Smooth muscle cell (in vitro differentiated cells): ENCODE data around the gene KCNIP4. TPM values are rescaled to one million over a fixed set of nuclear protein-coding genes. Genes with fewer than 3 reads are reported as not detected.

Experiments
- DNase-seq: peaks from one replicate; lab custom pipeline; 2025; ENCODE audit not compliant: unreplicated experiment; lab: John Stamatoyannopoulos, UW
- H2AFZ ChIP-seq: fragments of 200-600 bp; sonication (generic); 2 replicates; pipeline ENCODE4 v1.6.0; 2016; ENCODE audit warnings: antibody characterized with exemption, low read depth, mild to moderate bottlenecking
- H3F3A ChIP-seq: fragments of 200-600 bp; sonication (generic); 2 replicates; pipeline ENCODE4 v1.6.0; 2017; ENCODE audit warnings: antibody characterized with exemption, low read depth
- H3K27ac ChIP-seq: fragments of 200-600 bp; sonication (generic); 2 replicates; pipeline ENCODE4 v1.5.1; 2016; ENCODE audit warnings: low read depth, mild to moderate bottlenecking
- H3K27me3 ChIP-seq: fragments of 200-600 bp; sonication (generic); 2 replicates; pipeline ENCODE4 v1.6.1; 2016; ENCODE audit warnings: low read depth, mild to moderate bottlenecking
- H3K36me3 ChIP-seq: fragments of 200-600 bp; sonication (generic); 2 replicates; pipeline ENCODE4 v1.5.1; 2016; ENCODE audit warnings: low read depth
- H3K4me1 ChIP-seq: fragments of 200-600 bp; sonication (generic); 2 replicates; pipeline ENCODE4 v1.5.1; 2016; ENCODE audit warnings: low read depth
- H3K4me2 ChIP-seq: fragments of 200-600 bp; sonication (generic); 2 replicates; pipeline ENCODE4 v1.6.0; 2016; ENCODE audit warnings: mild to moderate bottlenecking
- H3K4me3 ChIP-seq: fragments of 200-600 bp; sonication (generic); 2 replicates; pipeline ENCODE4 v1.5.1; 2016; ENCODE audit warnings: mild to moderate bottlenecking
- H3K79me2 ChIP-seq: fragments of 200-600 bp; sonication (generic); 2 replicates; pipeline ENCODE4 v1.6.0; 2016; ENCODE audit warnings: low read depth, mild to moderate bottlenecking
- H3K9ac ChIP-seq: fragments of 200-600 bp; sonication (generic); 2 replicates; pipeline ENCODE4 v1.6.0; 2016; ENCODE audit warnings: low read depth
- H3K9me3 ChIP-seq: fragments of 200-600 bp; sonication (generic); replicated peaks from 2 replicates; pipeline ENCODE4 v1.5.1; 2016; ENCODE audit warnings: low read depth
- H4K20me1 ChIP-seq: fragments of 200-600 bp; sonication (generic); 2 replicates; pipeline ENCODE4 v1.6.0; 2016; ENCODE audit warnings: low read depth
- CTCF ChIP-seq: fragments of 200-600 bp; sonication (generic); IDR thresholded peaks from 2 replicates; pipeline ENCODE4 v1.5.1; 2017; ENCODE audit warnings: borderline replicate concordance, mild to moderate bottlenecking, antibody characterized with exemption; ENCODE audit not compliant: insufficient read depth, poor library complexity, severe bottlenecking
- WGBS: methylation state at CpG from one replicate; pipeline ENCODE4 v1.1.7; 2016; ENCODE audit warnings: low lambda C conversion rate; 5-methylcytosine and 5-hydroxymethylcytosine counted together
- polyA plus RNA-seq: library from polyadenylated mRNA; unstranded; fragments of >200 nt; fragmentation: Nextera tagmentation; extraction: Ambion mirVana; gene quantifications from 2 replicates; pipeline ENCODE4 v1.2.1, GENCODE V29; 2016
- total RNA-seq: library from RNA; depleted of rRNA; stranded (reverse); fragments of >200 nt; gene quantifications from 2 replicates; pipeline ENCODE4 v1.2.3, GENCODE V29; 2014

Gene KCNIP4
- total and polyA plus RNA-seq, 2 experiments from 2014 or later: 0.07 TPM; not detected in 1

- H3K9ac ChIP-seq: no peak overlapping the region
- no peaks in the 10 kb centered on the region for H3K9me3 ChIP-seq
- no peak for TF ChIP-seq CTCF
- no peaks in the 10 kb centered on the region for H4K20me1 ChIP-seq
- no peak for DNase-seq
- H3K4me1 ChIP-seq: no peaks in the 10 kb centered on the region
- H3K36me3 ChIP-seq: no peaks in the 10 kb centered on the region
- H3K4me3 ChIP-seq: no peak overlapping the region
- 92% methylated on average over 2 of the region's 2 CpGs for WGBS
- H2AFZ ChIP-seq: no peak overlapping the region
- H3K4me2 ChIP-seq: no peak overlapping the region
- H3F3A ChIP-seq: no peaks in the 10 kb centered on the region
- H3K27ac ChIP-seq: no peak overlapping the region
- H3K79me2 ChIP-seq: no peaks in the 10 kb centered on the region
- no peaks in the 10 kb centered on the region for H3K27me3 ChIP-seq
Observed at GRCh38 chr4:21242163-21242562, 706.4 kb downstream of the KCNIP4 start.

GRCh38 chr4:21226637-21227538 lies 721.7 kb downstream of the KCNIP4 start:
- H3K79me2 ChIP-seq: no peaks in the 10 kb centered on the region
- H3K4me3 ChIP-seq: no peak overlapping the region
- no peak for DNase-seq
- TF ChIP-seq CTCF: no peak
- H2AFZ ChIP-seq: no peak overlapping the region
- no peaks in the 10 kb centered on the region for H4K20me1 ChIP-seq
- no peak overlapping the region for H3K4me2 ChIP-seq
- 82% methylated on average over 2 of the region's 2 CpGs for WGBS
- no peaks in the 10 kb centered on the region for H3F3A ChIP-seq
- H3K36me3 ChIP-seq: no peaks in the 10 kb centered on the region
- no peak overlapping the region for H3K27ac ChIP-seq
- no peak overlapping the region for H3K9ac ChIP-seq
- H3K27me3 ChIP-seq: no peaks in the 10 kb centered on the region
- no peaks in the 10 kb centered on the region for H3K9me3 ChIP-seq
- no peaks in the 10 kb centered on the region for H3K4me1 ChIP-seq

GRCh38 chr4:21211846-21212245 lies 736.7 kb downstream of the KCNIP4 start:
- H2AFZ ChIP-seq: no peak overlapping the region
- H3K36me3 ChIP-seq: no peaks in the 10 kb centered on the region
- no peak overlapping the region for H3K27ac ChIP-seq
- no peak overlapping the region for H3K4me2 ChIP-seq
- no peak for DNase-seq
- no peaks in the 10 kb centered on the region for H3K9me3 ChIP-seq
- H3F3A ChIP-seq: no peaks in the 10 kb centered on the region
- no peak for TF ChIP-seq CTCF
- H3K4me1 ChIP-seq: no peaks in the 10 kb centered on the region
- no peaks in the 10 kb centered on the region for H3K79me2 ChIP-seq
- no peak overlapping the region for H3K9ac ChIP-seq
- H3K27me3 ChIP-seq: no peaks in the 10 kb centered on the region
- H3K4me3 ChIP-seq: no peak overlapping the region
- no peaks in the 10 kb centered on the region for H4K20me1 ChIP-seq

GRCh38 chr4:21209860-21210259 lies 738.7 kb downstream of the KCNIP4 start:
- Histone ChIP-seq H2AFZ (no peak overlapping the region), H4K20me1 (no peaks in the 10 kb centered on the region), H3K36me3 (no peaks in the 10 kb centered on the region), H3F3A (no peaks in the 10 kb centered on the region), H3K79me2 (no peaks in the 10 kb centered on the region), H3K4me1 (no peaks in the 10 kb centered on the region), H3K4me2 (no peak overlapping the region), H3K9ac (no peak overlapping the region), H3K27ac (no peak overlapping the region), H3K4me3 (no peak overlapping the region), H3K9me3 (no peaks in the 10 kb centered on the region), H3K27me3 (no peaks in the 10 kb centered on the region)
- no peak for TF ChIP-seq CTCF
- 60% methylated on average over 2 of the region's 2 CpGs for WGBS
- DNase-seq: no peak
